ENCODE results near the gene CHAC1. TPM values are rescaled to one million over a fixed set of nuclear protein-coding genes. Genes with fewer than 3 reads are reported as not detected.

CHAC1 gene
- total RNA-seq, 1 experiment from 2014 or later: 48.7 TPM

GRCh38 chr15:40992825-40993224, 39.6 kb downstream of the CHAC1 start:
- Histone ChIP-seq H3K9me3 (ENCODE audit: control insufficient read depth, low read depth, low read length) (no peaks in the 10 kb centered on the region), H3K14ac (ENCODE audit: insufficient read depth, low read length) (no peak overlapping the region), H3K18ac (ENCODE audit: insufficient read length, low read depth, low read length) (no peak overlapping the region), H4K20me1 (ENCODE audit: control insufficient read depth, insufficient read depth, insufficient read length) (no peaks in the 10 kb centered on the region), H3K23ac (ENCODE audit: insufficient read length, low read depth, low read length) (no peak overlapping the region), H3K4ac (ENCODE audit: low read depth, low read length) (no peak overlapping the region), H3K4me2 (ENCODE audit: insufficient read depth, insufficient read length, low read length) (no peak overlapping the region), H2AFZ (ENCODE audit: low read length) (no peak overlapping the region), H3K79me1 (ENCODE audit: insufficient read depth, low read depth, low read length, poor library complexity, severe bottlenecking) (no peaks in the 10 kb centered on the region), H4K91ac (ENCODE audit: insufficient read length, low read depth, low read length) (no peak overlapping the region), H2BK20ac (ENCODE audit: low read depth, low read length, poor library complexity, severe bottlenecking) (no peak overlapping the region), H2BK5ac (ENCODE audit: insufficient read length, low read length) (no peak overlapping the region), H3K4me1 (ENCODE audit: insufficient read depth, low read length) (no peaks in the 10 kb centered on the region), H2AK5ac (ENCODE audit: insufficient read length, low read length) (no peak overlapping the region), H3T11ph (ENCODE audit: low read length) (no peak overlapping the region), H2BK12ac (ENCODE audit: insufficient read length, low read depth, low read length) (no peak overlapping the region), H2BK120ac (ENCODE audit: low read depth, low read length, poor library complexity, severe bottlenecking) (no peak overlapping the region), H3K27ac (ENCODE audit: insufficient read length, low read depth, low read length) (no peak overlapping the region), H3K79me2 (ENCODE audit: insufficient read depth, low read length) (no peaks in the 10 kb centered on the region), H3K27me3 (ENCODE audit: insufficient read depth, low read length) (no peaks in the 10 kb centered on the region), H3K23me2 (ENCODE audit: insufficient read length, low read depth, low read length, poor library complexity, severe bottlenecking) (no peaks in the 10 kb centered on the region), H4K8ac (replicated peaks; ENCODE audit: insufficient read length, low read depth, low read length) (no peak overlapping the region), H2BK15ac (ENCODE audit: low read depth, low read length) (no peak overlapping the region), H4K5ac (ENCODE audit: insufficient read length, low read depth, low read length) (no peak overlapping the region), H3K9ac (ENCODE audit: extremely low read depth, insufficient read length, low read length) (no peak overlapping the region), H3K56ac (ENCODE audit: insufficient read length, low read depth, low read length) (no peak overlapping the region)
- peaks cover 2 to 3% of the 10 kb centered on the region in 2 experiments; a peak in 2 of 4 replicates for H3K4me1 Mint-ChIP-seq
- no peak for DNase-seq
- H3K4me3 Mint-ChIP-seq: no peak overlapping the region
- no CpG with 5 or more reads among the region's 5 CpGs for WGBS (ENCODE audit: extremely low coverage, insufficient read length, low lambda C conversion rate)
- peak overlapping the region in 1 of 3 experiments; percentile 57; a peak in 1 of 7 replicates for H3K27ac Mint-ChIP-seq
- TF ChIP-seq CTCF (conservative IDR thresholded peaks at IDR 0.05): no peak
- no peaks in the 10 kb centered on the region for H3K9me3 Mint-ChIP-seq
- H3K36me3 Mint-ChIP-seq (ENCODE audit: insufficient read depth in 1 of 3, low read depth in 3 of 3): peaks cover 26 to 72% (median 53%) of the 10 kb centered on the region in 3 experiments
- no peaks in the 10 kb centered on the region for H3K27me3 Mint-ChIP-seq (ENCODE audit: low read depth)

Measured in H9 (cell line).